SU-DHL-6 (cell line): ENCODE measurements around the gene TTC23.

Experiments
- H2AFZ ChIP-seq: fragments of 200-600 bp; sonication (generic); 2 replicates; pipeline ENCODE4 v1.6.1; 2014; ENCODE audit warnings: low read depth, mild to moderate bottlenecking, moderate library complexity, mixed read lengths, antibody characterized with exemption, low read length; ENCODE audit not compliant: severe bottlenecking
- H3F3A ChIP-seq: fragments of 200-600 bp; shearing (Covaris generic); 2 replicates; pipeline ENCODE4 v1.6.0; 2016; ENCODE audit warnings: antibody characterized with exemption, mild to moderate bottlenecking; ENCODE audit not compliant: insufficient read depth
- H3K27ac ChIP-seq: fragments of 200-600 bp; sonication (generic); 2 replicates; pipeline ENCODE4 v1.5.1; 2016; ENCODE audit warnings: low read depth, mild to moderate bottlenecking, low read length, moderate library complexity, mixed read lengths
- H3K27me3 ChIP-seq: fragments of 200-600 bp; sonication (generic), shearing (Covaris generic); 2 replicates; pipeline ENCODE4 v1.6.0; 2014; ENCODE audit warnings: mild to moderate bottlenecking, low read length
- H3K36me3 ChIP-seq: fragments of 200-600 bp; sonication (generic); 2 replicates; pipeline ENCODE4 v1.6.1; 2014; ENCODE audit warnings: mild to moderate bottlenecking, low read length, mixed read lengths
- H3K4me2 ChIP-seq: fragments of 300-600, 200-600 bp; shearing (Covaris generic), sonication (generic); 2 replicates; pipeline ENCODE4 v1.6.0; 2014; ENCODE audit warnings: low read length, low read depth, mild to moderate bottlenecking; ENCODE audit not compliant: poor library complexity, severe bottlenecking
- H3K4me3 ChIP-seq: fragments of 200-600 bp; sonication (generic); 2 replicates; pipeline ENCODE4 v1.5.1; 2014; ENCODE audit warnings: antibody characterized with exemption, low read length, mild to moderate bottlenecking, mixed read lengths; ENCODE audit not compliant: insufficient read depth, poor library complexity, severe bottlenecking
- H3K79me2 ChIP-seq: fragments of 200-600 bp; sonication (generic); 2 replicates; pipeline ENCODE4 v1.6.1; 2014; ENCODE audit warnings: mild to moderate bottlenecking, low read length, moderate library complexity; ENCODE audit not compliant: insufficient read depth
- H3K9ac ChIP-seq: fragments of 200-600 bp; sonication (generic); 2 replicates; pipeline ENCODE4 v1.7.0; 2014; ENCODE audit warnings: mild to moderate bottlenecking, low read length
- H3K9me2 ChIP-seq: fragments of 200-600 bp; sonication (generic); replicated peaks from 2 replicates; pipeline ENCODE4 v1.6.1; 2014; ENCODE audit warnings: low read length; ENCODE audit not compliant: insufficient read depth
- H3K9me3 ChIP-seq: fragments of 200-600 bp; sonication (generic); 2 replicates; pipeline ENCODE4 v1.6.1; 2014; ENCODE audit warnings: low read length, mixed read lengths; ENCODE audit not compliant: insufficient read depth
- H4K20me1 ChIP-seq: fragments of 200-600 bp; sonication (generic); 2 replicates; pipeline ENCODE4 v1.6.1; 2014; ENCODE audit warnings: low read depth, mild to moderate bottlenecking, antibody characterized with exemption, low read length, moderate library complexity, mixed read lengths
- CTCF ChIP-seq: fragments of 200-600 bp; sonication (generic); IDR thresholded peaks from one replicate; pipeline ENCODE4 v1.5.1; 2017; ENCODE audit warnings: antibody characterized with exemption, mild to moderate bottlenecking, low read length, moderate library complexity; ENCODE audit not compliant: insufficient read depth, poor library complexity, severe bottlenecking
- EZH2phosphoT487 ChIP-seq: fragments of 200-600 bp; sonication (generic), shearing (Covaris generic); conservative IDR thresholded peaks from 2 replicates; pipeline ENCODE4 v1.6.1; 2018; ENCODE audit warnings: mild to moderate bottlenecking, antibody characterized with exemption, low read length, moderate library complexity, mixed read lengths

Gene TTC23

GRCh38 chr15:99139276-99139675 is 110.1 kb downstream of the TTC23 start:
- H3K27ac ChIP-seq, result no peak overlapping the region
- no peak overlapping the region for H3K4me3 ChIP-seq
- no peaks in the 10 kb centered on the region for H3K9me2 ChIP-seq
- H4K20me1 ChIP-seq, result no peaks in the 10 kb centered on the region
- TF ChIP-seq CTCF, result no peak
- no peak for TF ChIP-seq EZH2phosphoT487
- H2AFZ ChIP-seq, result no peak overlapping the region
- H3K4me2 ChIP-seq, result no peak overlapping the region
- no peaks in the 10 kb centered on the region for H3K79me2 ChIP-seq
- no peaks in the 10 kb centered on the region for H3K27me3 ChIP-seq
- no peak overlapping the region for H3K9ac ChIP-seq
- H3K9me3 ChIP-seq, result no peaks in the 10 kb centered on the region
- H3F3A ChIP-seq, result no peaks in the 10 kb centered on the region
- H3K36me3 ChIP-seq, result no peaks in the 10 kb centered on the region

- H3K36me3 ChIP-seq, result no peaks in the 10 kb centered on the region
- no peak overlapping the region for H2AFZ ChIP-seq
- H3K27ac ChIP-seq, result no peak overlapping the region
- TF ChIP-seq CTCF (no peak), EZH2phosphoT487 (no peak)
- H3K79me2 ChIP-seq, result no peaks in the 10 kb centered on the region
- no peak overlapping the region for H3K4me3 ChIP-seq
- no peaks in the 10 kb centered on the region for H3K9me3 ChIP-seq
- H3F3A ChIP-seq, result no peaks in the 10 kb centered on the region
- H4K20me1 ChIP-seq, result no peaks in the 10 kb centered on the region
- no peaks in the 10 kb centered on the region for H3K27me3 ChIP-seq
- no peak overlapping the region for H3K9ac ChIP-seq
- H3K4me2 ChIP-seq, result no peak overlapping the region
- H3K9me2 ChIP-seq, result no peaks in the 10 kb centered on the region
Observed at GRCh38 chr15:99138491-99138982, 110.8 kb downstream of the TTC23 start.

GRCh38 chr15:99137877-99138276 is 111.5 kb downstream of the TTC23 start:
- no peak overlapping the region for H3K27ac ChIP-seq
- no peaks in the 10 kb centered on the region for H3K27me3 ChIP-seq
- H3K9me2 ChIP-seq, result no peaks in the 10 kb centered on the region
- H3K9ac ChIP-seq, result no peak overlapping the region
- no peaks in the 10 kb centered on the region for H4K20me1 ChIP-seq
- no peak overlapping the region for H3K4me3 ChIP-seq
- no peaks in the 10 kb centered on the region for H3F3A ChIP-seq
- no peaks in the 10 kb centered on the region for H3K79me2 ChIP-seq
- H2AFZ ChIP-seq, result no peak overlapping the region
- no peak overlapping the region for H3K4me2 ChIP-seq
- TF ChIP-seq CTCF, result no peak
- no peak for TF ChIP-seq EZH2phosphoT487
- H3K9me3 ChIP-seq, result no peaks in the 10 kb centered on the region
- H3K36me3 ChIP-seq, result no peaks in the 10 kb centered on the region
